SU-DHL-6 (cell line): Measurements from ENCODE around the gene IRX6.

ENCODE experiments used
- H2AFZ ChIP-seq: fragments of 200-600 bp; sonication (generic); 2 replicates; pipeline ENCODE4 v1.6.1; 2014; ENCODE audit warnings: low read depth, mild to moderate bottlenecking, moderate library complexity, mixed read lengths, antibody characterized with exemption, low read length; ENCODE audit not compliant: severe bottlenecking
- H3F3A ChIP-seq: fragments of 200-600 bp; shearing (Covaris generic); 2 replicates; pipeline ENCODE4 v1.6.0; 2016; ENCODE audit warnings: antibody characterized with exemption, mild to moderate bottlenecking; ENCODE audit not compliant: insufficient read depth
- H3K27ac ChIP-seq: fragments of 200-600 bp; sonication (generic); 2 replicates; pipeline ENCODE4 v1.5.1; 2016; ENCODE audit warnings: low read depth, mild to moderate bottlenecking, low read length, moderate library complexity, mixed read lengths
- H3K27me3 ChIP-seq: fragments of 200-600 bp; sonication (generic), shearing (Covaris generic); 2 replicates; pipeline ENCODE4 v1.6.0; 2014; ENCODE audit warnings: mild to moderate bottlenecking, low read length
- H3K36me3 ChIP-seq: fragments of 200-600 bp; sonication (generic); 2 replicates; pipeline ENCODE4 v1.6.1; 2014; ENCODE audit warnings: mild to moderate bottlenecking, low read length, mixed read lengths
- H3K4me2 ChIP-seq: fragments of 300-600, 200-600 bp; shearing (Covaris generic), sonication (generic); 2 replicates; pipeline ENCODE4 v1.6.0; 2014; ENCODE audit warnings: low read length, low read depth, mild to moderate bottlenecking; ENCODE audit not compliant: poor library complexity, severe bottlenecking
- H3K4me3 ChIP-seq: fragments of 200-600 bp; sonication (generic); 2 replicates; pipeline ENCODE4 v1.5.1; 2014; ENCODE audit warnings: antibody characterized with exemption, low read length, mild to moderate bottlenecking, mixed read lengths; ENCODE audit not compliant: insufficient read depth, poor library complexity, severe bottlenecking
- H3K79me2 ChIP-seq: fragments of 200-600 bp; sonication (generic); 2 replicates; pipeline ENCODE4 v1.6.1; 2014; ENCODE audit warnings: mild to moderate bottlenecking, low read length, moderate library complexity; ENCODE audit not compliant: insufficient read depth
- H3K9ac ChIP-seq: fragments of 200-600 bp; sonication (generic); 2 replicates; pipeline ENCODE4 v1.7.0; 2014; ENCODE audit warnings: mild to moderate bottlenecking, low read length
- H3K9me2 ChIP-seq: fragments of 200-600 bp; sonication (generic); replicated peaks from 2 replicates; pipeline ENCODE4 v1.6.1; 2014; ENCODE audit warnings: low read length; ENCODE audit not compliant: insufficient read depth
- H3K9me3 ChIP-seq: fragments of 200-600 bp; sonication (generic); 2 replicates; pipeline ENCODE4 v1.6.1; 2014; ENCODE audit warnings: low read length, mixed read lengths; ENCODE audit not compliant: insufficient read depth
- H4K20me1 ChIP-seq: fragments of 200-600 bp; sonication (generic); 2 replicates; pipeline ENCODE4 v1.6.1; 2014; ENCODE audit warnings: low read depth, mild to moderate bottlenecking, antibody characterized with exemption, low read length, moderate library complexity, mixed read lengths
- EZH2phosphoT487 ChIP-seq: fragments of 200-600 bp; sonication (generic), shearing (Covaris generic); conservative IDR thresholded peaks from 2 replicates; pipeline ENCODE4 v1.6.1; 2018; ENCODE audit warnings: mild to moderate bottlenecking, antibody characterized with exemption, low read length, moderate library complexity, mixed read lengths
- TF ChIP-seq, protein P1 (sequence below): fragments of 200-600 bp; sonication (generic); IDR thresholded peaks from one replicate; pipeline ENCODE4 v1.5.1; 2017; ENCODE audit warnings: antibody characterized with exemption, mild to moderate bottlenecking, low read length, moderate library complexity; ENCODE audit not compliant: insufficient read depth, poor library complexity, severe bottlenecking

The IRX6 gene

DNA sequence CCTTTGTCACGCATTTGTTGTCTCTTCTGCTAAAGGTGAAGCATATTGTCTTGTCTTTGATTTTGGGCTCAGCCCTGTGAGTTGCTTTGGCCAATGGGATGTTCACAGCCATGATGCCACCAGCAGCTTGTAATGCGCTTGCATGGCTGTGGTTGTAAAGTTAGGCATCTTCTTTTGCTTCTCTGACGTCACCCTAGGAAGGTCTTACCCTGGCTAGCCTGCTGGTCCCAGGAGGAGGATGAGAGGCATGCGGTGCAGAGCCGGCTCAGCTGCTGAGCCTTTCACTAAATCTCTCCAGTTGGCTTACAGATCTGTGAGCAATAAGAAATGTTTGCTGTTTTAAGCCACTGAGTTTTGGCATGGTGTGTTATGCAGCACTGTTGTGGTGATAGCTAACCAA is 40.8 kb downstream of the IRX6 start:
- H3K27me3 ChIP-seq, result no peaks in the 10 kb centered on the region
- no peaks in the 10 kb centered on the region for H3K9me2 ChIP-seq
- H3K4me3 ChIP-seq, result no peak overlapping the region
- no peaks in the 10 kb centered on the region for H3K36me3 ChIP-seq
- no peaks in the 10 kb centered on the region for H4K20me1 ChIP-seq
- H3K9ac ChIP-seq, result no peak overlapping the region
- no peak overlapping the region for H3K27ac ChIP-seq
- H3K4me2 ChIP-seq, result no peak overlapping the region
- H3K79me2 ChIP-seq, result no peaks in the 10 kb centered on the region
- no peak for TF ChIP-seq EZH2phosphoT487
- TF ChIP-seq, protein P1, sequence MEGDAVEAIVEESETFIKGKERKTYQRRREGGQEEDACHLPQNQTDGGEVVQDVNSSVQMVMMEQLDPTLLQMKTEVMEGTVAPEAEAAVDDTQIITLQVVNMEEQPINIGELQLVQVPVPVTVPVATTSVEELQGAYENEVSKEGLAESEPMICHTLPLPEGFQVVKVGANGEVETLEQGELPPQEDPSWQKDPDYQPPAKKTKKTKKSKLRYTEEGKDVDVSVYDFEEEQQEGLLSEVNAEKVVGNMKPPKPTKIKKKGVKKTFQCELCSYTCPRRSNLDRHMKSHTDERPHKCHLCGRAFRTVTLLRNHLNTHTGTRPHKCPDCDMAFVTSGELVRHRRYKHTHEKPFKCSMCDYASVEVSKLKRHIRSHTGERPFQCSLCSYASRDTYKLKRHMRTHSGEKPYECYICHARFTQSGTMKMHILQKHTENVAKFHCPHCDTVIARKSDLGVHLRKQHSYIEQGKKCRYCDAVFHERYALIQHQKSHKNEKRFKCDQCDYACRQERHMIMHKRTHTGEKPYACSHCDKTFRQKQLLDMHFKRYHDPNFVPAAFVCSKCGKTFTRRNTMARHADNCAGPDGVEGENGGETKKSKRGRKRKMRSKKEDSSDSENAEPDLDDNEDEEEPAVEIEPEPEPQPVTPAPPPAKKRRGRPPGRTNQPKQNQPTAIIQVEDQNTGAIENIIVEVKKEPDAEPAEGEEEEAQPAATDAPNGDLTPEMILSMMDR, result no peak
- H3K9me3 ChIP-seq, result no peaks in the 10 kb centered on the region
- H2AFZ ChIP-seq, result no peak overlapping the region
- no peaks in the 10 kb centered on the region for H3F3A ChIP-seq

- H3K27ac ChIP-seq, result no peak overlapping the region
- H3K4me2 ChIP-seq, result no peak overlapping the region
- no peaks in the 10 kb centered on the region for H4K20me1 ChIP-seq
- no peaks in the 10 kb centered on the region for H3K9me3 ChIP-seq
- no peak overlapping the region for H3K9ac ChIP-seq
- no peaks in the 10 kb centered on the region for H3K27me3 ChIP-seq
- H3K4me3 ChIP-seq, result no peak overlapping the region
- no peak overlapping the region for H2AFZ ChIP-seq
- no peaks in the 10 kb centered on the region for H3K36me3 ChIP-seq
- H3K79me2 ChIP-seq, result no peaks in the 10 kb centered on the region
- no peaks in the 10 kb centered on the region for H3F3A ChIP-seq
- TF ChIP-seq EZH2phosphoT487, result no peak
- TF ChIP-seq, protein P1, result no peak
- no peaks in the 10 kb centered on the region for H3K9me2 ChIP-seq
Measured at GRCh38 chr16:55367301-55367811, 43.4 kb downstream of the IRX6 start.

GRCh38 chr16:55367866-55368603 is 44.0 kb downstream of the IRX6 start:
- Histone ChIP-seq H3K79me2 (no peaks in the 10 kb centered on the region), H3K9me2 (no peaks in the 10 kb centered on the region), H3K4me2 (no peak overlapping the region), H3F3A (no peaks in the 10 kb centered on the region), H2AFZ (no peak overlapping the region), H3K9me3 (no peaks in the 10 kb centered on the region), H3K9ac (no peak overlapping the region), H3K4me3 (no peak overlapping the region), H3K27ac (no peak overlapping the region), H3K36me3 (no peaks in the 10 kb centered on the region), H4K20me1 (no peaks in the 10 kb centered on the region), H3K27me3 (no peaks in the 10 kb centered on the region)
- no peak for TF ChIP-seq EZH2phosphoT487
- TF ChIP-seq, protein P1, result no peak
